ENCODE data around the gene SRGN.
"Not testable (repeated sequence)": the region's sequence is repeated elsewhere in the genome, so short reads cannot be mapped to it uniquely, and the experiment has no call there.

Gene SRGN

GRCh38 chr10:69123747-69124562 is 36.1 kb downstream of the SRGN start, which contains the start of gene VPS26A:
TSS of gene VPS26A (plus strand) at chr10:69124178. CDS start at chr10:69124278, 100 bp downstream.
- intact Hi-C loops (cut with DNase I) = loop anchor here (1.0 to 5.0 kb wide), 3 partner anchors 56 to 168 kb away; partner anchors contain the start of genes DDX21, KIFBP and SUPV3L1
- peak; percentile 99 to 100 (median 100) for DNase-seq

GRCh38 chr10:69124563-69125268 is 36.8 kb downstream of the SRGN start:
- intact Hi-C loops (cut with DNase I) = loop anchor here (1.0 to 5.0 kb wide), 3 partner anchors 56 to 168 kb away; partner anchors contain the start of genes DDX21, KIFBP and SUPV3L1
- DNase-seq = peak in 4 of 10 donors; percentile 8 to 11 (median 10)

GRCh38 chr10:69125554-69125953 is 37.7 kb downstream of the SRGN start:
- intact Hi-C loops (cut with DNase I) = no loop called here
- DNase-seq = no peak

GRCh38 chr10:69130251-69130650 is 42.3 kb downstream of the SRGN start:
- intact Hi-C loops (cut with DNase I) = no loop called here
- DNase-seq = no peak

- intact Hi-C loops (cut with DNase I) = no loop called here
- DNase-seq = no peak
These were observed 52.1 kb downstream of the SRGN start for GRCh38 chr10:69139961-69140360.

GRCh38 chr10:69141304-69141703 is 53.4 kb downstream of the SRGN start:
- intact Hi-C loops (cut with DNase I) = no loop called here
- no peak for DNase-seq

- DNase-seq; intact Hi-C loops (cut with DNase I): not testable (repeated sequence)
These were observed 54.2 kb downstream of the SRGN start for GRCh38 chr10:69142074-69142473.

GRCh38 chr10:69142983-69143382 is 55.1 kb downstream of the SRGN start:
- intact Hi-C loops (cut with DNase I) = no loop called here
- DNase-seq = no peak

- DNase-seq = no peak
- intact Hi-C loops (cut with DNase I) = no loop called here
These were observed 57.4 kb downstream of the SRGN start for GRCh38 chr10:69145329-69145728.

- intact Hi-C loops (cut with DNase I) = no loop called here
- DNase-seq = peak in 1 of 10 donors; percentile 37
These were observed 58.0 kb downstream of the SRGN start for GRCh38 chr10:69145864-69146263.

- intact Hi-C loops (cut with DNase I) = no loop called here
- DNase-seq = no peak
These were observed 58.9 kb downstream of the SRGN start for GRCh38 chr10:69146759-69147158.

- no peak for DNase-seq
These were observed 64.1 kb downstream of the SRGN start for GRCh38 chr10:69151984-69152383.

GRCh38 chr10:69153227-69153626 is 65.3 kb downstream of the SRGN start:
- DNase-seq = peak in 1 of 10 donors; percentile 35
- intact Hi-C loops (cut with DNase I) = no loop called here

More at GRCh38 chr10:69151984-69152383, 64.1 kb downstream of the SRGN start:
- intact Hi-C loops (cut with DNase I) = no loop called here

Data from posterior cingulate gyrus (tissue), 11 donors.